HL-60 (cell line): ENCODE data around the gene ZBTB47.

Experiments
- DNase-seq, 2 experiments: peaks; one replicate each; pipeline ENCODE4 v3.0.0-alpha.2; 2010 to 2020; ENCODE audit warnings: low read depth in 1 of 2, low spot score in 1 of 2
- H3K27ac ChIP-seq: fragments of 250-450 bp; sonication (Bioruptor Pico); replicated peaks from 2 replicates; pipeline ENCODE4 v1.5.1; 2020; ENCODE audit warnings: mild to moderate bottlenecking, moderate library complexity
- H3K27me3 ChIP-seq: fragments of 250-450 bp; sonication (Bioruptor Pico); 2 replicates; pipeline ENCODE4 v1.5.1; 2021; ENCODE audit warnings: mild to moderate bottlenecking, moderate library complexity; ENCODE audit not compliant: insufficient read depth, poor library complexity, severe bottlenecking
- H3K4me3 ChIP-seq: replicated peaks from 2 replicates; pipeline ENCODE4 v1.5.1; 2011; ENCODE audit warnings: mild to moderate bottlenecking, control low read depth, low read length; ENCODE audit not compliant: insufficient read depth
- GABPA ChIP-seq: IDR thresholded peaks from 2 replicates; pipeline ENCODE4 v1.6.1; 2012; ENCODE audit warnings: low read depth
- POLR2AphosphoS5 ChIP-seq: IDR thresholded peaks from 2 replicates; pipeline ENCODE4 v1.6.1; 2012; ENCODE audit warnings: low read depth
- REST ChIP-seq: IDR thresholded peaks from 2 replicates; pipeline ENCODE4 v1.6.1; 2012; ENCODE audit warnings: low read depth; ENCODE audit not compliant: insufficient replicate concordance
- SPI1 ChIP-seq: IDR thresholded peaks from 2 replicates; pipeline ENCODE4 v1.6.1; 2012; ENCODE audit warnings: low read depth, mild to moderate bottlenecking, borderline replicate concordance
- TF ChIP-seq, protein P1 (sequence below): IDR thresholded peaks from one replicate; pipeline ENCODE4 v1.5.1; 2011; ENCODE audit warnings: low read length, control low read depth, inconsistent platforms; ENCODE audit not compliant: insufficient read depth

The ZBTB47 gene

GRCh38 chr3:42662813-42663535 lies 9.5 kb downstream of the ZBTB47 start:
- H3K27ac ChIP-seq, result no peak overlapping the region
- TF ChIP-seq POLR2AphosphoS5, result no peak
- no peak for TF ChIP-seq SPI1
- TF ChIP-seq, protein P1, sequence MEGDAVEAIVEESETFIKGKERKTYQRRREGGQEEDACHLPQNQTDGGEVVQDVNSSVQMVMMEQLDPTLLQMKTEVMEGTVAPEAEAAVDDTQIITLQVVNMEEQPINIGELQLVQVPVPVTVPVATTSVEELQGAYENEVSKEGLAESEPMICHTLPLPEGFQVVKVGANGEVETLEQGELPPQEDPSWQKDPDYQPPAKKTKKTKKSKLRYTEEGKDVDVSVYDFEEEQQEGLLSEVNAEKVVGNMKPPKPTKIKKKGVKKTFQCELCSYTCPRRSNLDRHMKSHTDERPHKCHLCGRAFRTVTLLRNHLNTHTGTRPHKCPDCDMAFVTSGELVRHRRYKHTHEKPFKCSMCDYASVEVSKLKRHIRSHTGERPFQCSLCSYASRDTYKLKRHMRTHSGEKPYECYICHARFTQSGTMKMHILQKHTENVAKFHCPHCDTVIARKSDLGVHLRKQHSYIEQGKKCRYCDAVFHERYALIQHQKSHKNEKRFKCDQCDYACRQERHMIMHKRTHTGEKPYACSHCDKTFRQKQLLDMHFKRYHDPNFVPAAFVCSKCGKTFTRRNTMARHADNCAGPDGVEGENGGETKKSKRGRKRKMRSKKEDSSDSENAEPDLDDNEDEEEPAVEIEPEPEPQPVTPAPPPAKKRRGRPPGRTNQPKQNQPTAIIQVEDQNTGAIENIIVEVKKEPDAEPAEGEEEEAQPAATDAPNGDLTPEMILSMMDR, result no peak
- TF ChIP-seq GABPA, result no peak
- no peak for TF ChIP-seq REST
- DNase-seq, result no peak
- no peaks in the 10 kb centered on the region for H3K27me3 ChIP-seq
- H3K4me3 ChIP-seq, result no peak overlapping the region

DNA sequence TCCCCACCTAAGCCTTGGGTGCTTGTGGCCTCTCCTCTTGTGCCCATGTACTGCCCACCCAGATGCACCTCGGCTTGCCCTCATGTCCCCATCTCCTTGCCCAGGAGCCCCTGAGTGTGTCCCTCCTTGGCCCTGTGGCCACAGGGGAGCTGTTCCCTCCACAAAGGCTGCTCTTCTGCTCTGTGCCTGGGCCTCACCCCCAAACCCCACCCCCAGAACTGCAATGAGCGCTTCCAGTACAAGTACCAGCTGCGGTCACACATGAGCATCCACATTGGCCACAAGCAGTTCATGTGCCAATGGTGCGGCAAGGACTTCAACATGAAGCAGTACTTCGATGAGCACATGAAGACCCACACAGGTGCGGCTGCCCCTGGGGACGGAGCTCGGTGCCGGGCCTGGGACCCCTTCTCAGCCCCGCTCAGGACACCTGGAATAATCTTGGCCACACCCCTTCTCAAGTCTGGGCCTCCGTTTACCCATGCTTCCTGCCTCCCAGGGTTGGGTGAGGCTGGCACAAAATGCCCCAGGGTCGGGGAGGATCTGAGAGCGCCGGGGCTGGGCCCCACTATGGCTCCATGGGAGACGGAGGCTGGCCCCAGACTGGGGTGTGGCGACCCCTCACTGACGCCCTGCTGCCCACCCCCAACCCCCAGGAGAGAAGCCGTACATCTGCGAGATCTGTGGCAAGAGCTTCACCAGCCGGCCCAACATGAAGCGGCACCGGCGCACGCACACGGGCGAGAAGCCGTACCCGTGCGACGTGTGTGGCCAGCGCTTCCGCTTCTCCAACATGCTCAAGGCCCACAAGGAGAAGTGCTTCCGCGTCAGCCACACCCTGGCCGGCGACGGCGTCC lies 10.3 kb downstream of the ZBTB47 start:
- TF ChIP-seq, protein P1, result no peak
- TF ChIP-seq SPI1, result no peak
- TF ChIP-seq GABPA, result no peak
- no peak for TF ChIP-seq POLR2AphosphoS5
- no peak for TF ChIP-seq REST
- no peak for DNase-seq
- H3K27ac ChIP-seq, result no peak overlapping the region
- H3K4me3 ChIP-seq, result no peak overlapping the region
- no peaks in the 10 kb centered on the region for H3K27me3 ChIP-seq

DNA sequence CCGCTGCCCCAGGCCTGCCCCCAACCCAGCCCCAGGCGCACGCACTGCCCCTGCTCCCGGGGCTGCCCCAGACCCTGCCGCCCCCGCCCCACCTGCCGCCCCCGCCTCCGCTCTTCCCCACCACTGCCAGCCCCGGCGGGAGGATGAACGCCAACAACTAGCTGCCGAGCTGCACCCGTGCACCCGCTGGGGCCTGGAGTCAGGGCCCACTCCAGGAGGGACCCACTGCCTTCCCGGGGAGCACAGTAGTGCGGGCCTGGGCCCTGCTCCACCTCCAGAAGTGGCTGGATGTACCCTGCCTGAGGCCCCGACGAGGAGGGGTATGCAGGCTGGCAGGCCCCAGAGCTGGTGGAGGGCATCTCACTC lies 10.9 kb downstream of the ZBTB47 start:
- no peak overlapping the region for H3K27ac ChIP-seq
- H3K27me3 ChIP-seq, result no peaks in the 10 kb centered on the region
- no peak overlapping the region for H3K4me3 ChIP-seq
- TF ChIP-seq POLR2AphosphoS5 (no peak), GABPA (no peak), REST (no peak)
- no peak for DNase-seq
